HCT116 (cell line): ENCODE results near the gene RBM43. TPM values are rescaled to one million over a fixed set of nuclear protein-coding genes. Genes with fewer than 3 reads are reported as not detected.

Source experiments
- ATAC-seq: fragments of 200-7000 bp; cut with Tn5 transposase; 2 replicates; pipeline ENCODE4 v1.9.1; 2020; ENCODE audit warnings: mild to moderate bottlenecking, moderate library complexity
- BruUV-seq: library from RNA; stranded (reverse); fragments of 400-500 nt; replicated peaks from 2 replicates; lab custom pipeline; 2021; lab: Mats Ljungman, UMichigan
- CTCF ChIA-PET: fragments of 300-600 bp; sonication (Branson Sonifier 250); formaldehyde crosslinking; loops from one replicate; lab custom pipeline; 2021; ENCODE audit warnings: antibody characterized with exemption; lab: Charles Lee
- POLR2A ChIA-PET: fragments of 300-600, 350-600 bp; sonication (Branson Sonifier 250); formaldehyde crosslinking; loops from one replicate; lab custom pipeline; 2021; ENCODE audit warnings: antibody characterized with exemption; lab: Charles Lee
- RAD21 ChIA-PET, 2 experiments: fragments of 300-600 bp; sonication (Branson Sonifier 250); formaldehyde crosslinking; loops; one replicate each; lab custom pipeline; 2023; ENCODE audit warnings: low total read pairs in 2 of 2; ENCODE audit not compliant: uncharacterized antibody in 2 of 2, unreplicated experiment in 2 of 2, low non-redundant PET in 1 of 2; lab: Charles Lee
- DNase-seq: peaks from one replicate; pipeline ENCODE4 v3.0.0-alpha.2; 2010; ENCODE audit warnings: low read depth, low spot score
- H2AFZ ChIP-seq: fragments of 200-600 bp; shearing (Covaris generic), sonication (generic); 2 replicates; pipeline ENCODE4 v1.6.1; 2017; ENCODE audit warnings: low read depth, mixed run types, mixed read lengths, antibody characterized with exemption, low read length; ENCODE audit not compliant: poor library complexity, severe bottlenecking
- H3K27ac ChIP-seq: 2 replicates; pipeline ENCODE4 v1.5.1; 2012; ENCODE audit warnings: low read depth, low read length
- H3K27me3 ChIP-seq: fragments of 200-600 bp; sonication (generic); 2 replicates; pipeline ENCODE4 v1.6.1; 2016; ENCODE audit warnings: mixed run types, low read length, mixed read lengths; ENCODE audit not compliant: insufficient read depth
- H3K36me3 ChIP-seq, 2 experiments: fragments of 200-500 bp in 1 of 2; fragments of 200-600 bp in 1 of 2; sonication (Bioruptor generic) in 1 of 2; sonication (generic) in 1 of 2; 2 replicates each; pipeline versions ENCODE4 v1.5.1 to v1.6.1; 2014 to 2016; ENCODE audit warnings: low read length in 2 of 2, inconsistent platforms in 1 of 2, mixed read lengths in 1 of 2, mixed run types in 1 of 2; ENCODE audit not compliant: insufficient read depth in 2 of 2, control insufficient read depth in 1 of 2
- H3K4me1 ChIP-seq, 2 experiments: fragments of 200-600 bp in 1 of 2; sonication (generic) in 1 of 2; 2 replicates each; pipeline versions ENCODE4 v1.5.1 to v1.6.1; 2012 to 2017; ENCODE audit warnings: low read length in 2 of 2, inconsistent platforms in 1 of 2, mild to moderate bottlenecking in 1 of 2, mixed read lengths in 1 of 2, mixed run types in 1 of 2, moderate library complexity in 1 of 2; ENCODE audit not compliant: insufficient read depth in 2 of 2, control insufficient read depth in 1 of 2
- H3K4me2 ChIP-seq: fragments of 200-600 bp; sonication (generic); 2 replicates; pipeline ENCODE4 v1.6.1; 2017; ENCODE audit warnings: mixed run types, low read length, mixed read lengths
- H3K4me3 ChIP-seq, 2 experiments: fragments of 200-600 bp in 1 of 2; sonication (generic) in 1 of 2; replicated peaks in 1 of 2; 2 replicates each; pipeline ENCODE4 v1.5.1; 2011 to 2016; ENCODE audit warnings: low read length in 2 of 2, control low read depth in 1 of 2, low read depth in 1 of 2, mild to moderate bottlenecking in 1 of 2, mixed read lengths in 1 of 2, mixed run types in 1 of 2
- H3K79me2 ChIP-seq: fragments of 200-600 bp; sonication (generic); 2 replicates; pipeline ENCODE4 v1.6.1; 2017; ENCODE audit warnings: mild to moderate bottlenecking, mixed run types, low read length, moderate library complexity, mixed read lengths; ENCODE audit not compliant: insufficient read depth
- H3K9ac ChIP-seq: fragments of 200-600 bp; sonication (generic); 2 replicates; pipeline ENCODE4 v1.6.1; 2016; ENCODE audit warnings: low read length, mixed read lengths
- H3K9me2 ChIP-seq: fragments of 200-600 bp; sonication (generic), shearing (Covaris generic); 2 replicates; pipeline ENCODE4 v1.6.1; 2017; ENCODE audit warnings: mixed run types, mild to moderate bottlenecking, moderate library complexity; ENCODE audit not compliant: insufficient read depth
- H3K9me3 ChIP-seq, 2 experiments: fragments of 200-500 bp in 1 of 2; fragments of 200-600 bp in 1 of 2; sonication (Bioruptor generic) in 1 of 2; sonication (generic) in 1 of 2; 2 replicates each; pipeline ENCODE4 v1.6.1; 2014 to 2017; ENCODE audit warnings: low read length in 2 of 2, mixed read lengths in 2 of 2, inconsistent platforms in 1 of 2, low read depth in 1 of 2, mild to moderate bottlenecking in 1 of 2, mixed run types in 1 of 2, moderate library complexity in 1 of 2; ENCODE audit not compliant: control insufficient read depth in 1 of 2, insufficient read depth in 1 of 2
- H4K20me1 ChIP-seq: fragments of 200-600 bp; sonication (generic), shearing (Covaris generic); 2 replicates; pipeline ENCODE4 v1.6.1; 2017; ENCODE audit warnings: mixed run types, mild to moderate bottlenecking, moderate library complexity; ENCODE audit not compliant: insufficient read depth
- ATF3 ChIP-seq: IDR thresholded peaks from 2 replicates; pipeline ENCODE4 v1.6.1; 2012
- CBX3 ChIP-seq: IDR thresholded peaks from 2 replicates; pipeline ENCODE4 v1.6.1; 2012; ENCODE audit warnings: low read depth
- CEBPB ChIP-seq: IDR thresholded peaks from 2 replicates; pipeline ENCODE4 v1.6.1; 2012; ENCODE audit warnings: low read depth
- EGR1 ChIP-seq: IDR thresholded peaks from 2 replicates; pipeline ENCODE4 v1.6.1; 2012; ENCODE audit warnings: low read depth
- EZH2 ChIP-seq: fragments of 200-600 bp; sonication (generic); IDR thresholded peaks from 2 replicates; pipeline ENCODE4 v1.6.1; 2017; ENCODE audit warnings: antibody characterized with exemption, mixed run types
- FOSL1 ChIP-seq: IDR thresholded peaks from 2 replicates; pipeline ENCODE4 v1.6.1; 2012; ENCODE audit warnings: low read depth
- JUND ChIP-seq: IDR thresholded peaks from 2 replicates; pipeline ENCODE4 v1.6.1; 2012
- MAX ChIP-seq: IDR thresholded peaks from 2 replicates; pipeline ENCODE4 v1.6.1; 2012
- POLR2A ChIP-seq: IDR thresholded peaks from 2 replicates; pipeline ENCODE4 v1.7.0; 2011; ENCODE audit warnings: borderline replicate concordance; ENCODE audit not compliant: insufficient read depth, insufficient read length; ENCODE audit errors: extremely low read depth
- POLR2AphosphoS5 ChIP-seq: IDR thresholded peaks from 2 replicates; pipeline ENCODE4 v1.6.1; 2011; ENCODE audit warnings: mild to moderate bottlenecking, low read depth, low read length, moderate library complexity
- RAD21 ChIP-seq: IDR thresholded peaks from 2 replicates; pipeline ENCODE4 v1.6.1; 2012; ENCODE audit warnings: low read depth, mild to moderate bottlenecking
- SIN3A ChIP-seq: IDR thresholded peaks from 2 replicates; pipeline ENCODE4 v1.6.1; 2012; ENCODE audit warnings: low read depth
- SP1 ChIP-seq: IDR thresholded peaks from 2 replicates; pipeline ENCODE4 v1.6.1; 2012; ENCODE audit warnings: low read depth
- SRF ChIP-seq: IDR thresholded peaks from 2 replicates; pipeline ENCODE4 v1.6.1; 2012; ENCODE audit warnings: low read depth
- TCF7L2 ChIP-seq: IDR thresholded peaks from 2 replicates; pipeline ENCODE4 v1.7.0; 2011; ENCODE audit warnings: borderline replicate concordance, inconsistent platforms; ENCODE audit not compliant: insufficient read depth, insufficient read length; ENCODE audit errors: extremely low read depth
- YY1 ChIP-seq: IDR thresholded peaks from 2 replicates; pipeline ENCODE4 v1.6.1; 2011; ENCODE audit warnings: low read length, low read depth, moderate library complexity, mild to moderate bottlenecking; ENCODE audit not compliant: insufficient replicate concordance; ENCODE audit errors: extremely low read depth
- ZBTB33 ChIP-seq: IDR thresholded peaks from 2 replicates; pipeline ENCODE4 v1.6.1; 2011; ENCODE audit warnings: mild to moderate bottlenecking, low read length, moderate library complexity; ENCODE audit not compliant: insufficient replicate concordance; ENCODE audit errors: extremely low read depth
- ZFX ChIP-seq: fragments of 450-650 bp; IDR thresholded peaks from 2 replicates; pipeline ENCODE4 v1.6.1; 2017
- ZNF274 ChIP-seq: fragments of 200-500 bp; sonication (Bioruptor generic); IDR thresholded peaks from 2 replicates; pipeline ENCODE4 v1.6.1; 2014; ENCODE audit warnings: mild to moderate bottlenecking, low read depth, low read length, inconsistent platforms
- intact Hi-C: fragments of 100-400 bp; cut with micrococcal nuclease; formaldehyde crosslinking; loops from 2 replicates; pipeline ENCODE4 v1.10.0; 2022
- total RNA-seq: library from RNA; stranded (reverse); gene quantifications from one replicate; pipeline ENCODE4 v1.2.1, GENCODE V29; 2021; ENCODE audit not compliant: unreplicated experiment
- TF ChIP-seq, protein P1 (sequence below), 3 experiments: fragments of 200-600 bp in 1 of 3; sonication (generic) in 1 of 3; IDR thresholded peaks in 2 of 3; conservative IDR thresholded peaks in 1 of 3; 2 replicates each; pipeline ENCODE4 v1.5.1; 2012 to 2017; ENCODE audit warnings: low read depth in 2 of 3, low read length in 2 of 3, antibody characterized with exemption in 1 of 3, borderline replicate concordance in 1 of 3, control low read depth in 1 of 3, mild to moderate bottlenecking in 1 of 3, mixed read lengths in 1 of 3, mixed run types in 1 of 3, moderate library complexity in 1 of 3; ENCODE audit not compliant: insufficient read depth in 1 of 3

Gene RBM43
- total RNA-seq, 1 experiment from 2014 or later: 3.3 TPM

- TF ChIP-seq, protein P1, sequence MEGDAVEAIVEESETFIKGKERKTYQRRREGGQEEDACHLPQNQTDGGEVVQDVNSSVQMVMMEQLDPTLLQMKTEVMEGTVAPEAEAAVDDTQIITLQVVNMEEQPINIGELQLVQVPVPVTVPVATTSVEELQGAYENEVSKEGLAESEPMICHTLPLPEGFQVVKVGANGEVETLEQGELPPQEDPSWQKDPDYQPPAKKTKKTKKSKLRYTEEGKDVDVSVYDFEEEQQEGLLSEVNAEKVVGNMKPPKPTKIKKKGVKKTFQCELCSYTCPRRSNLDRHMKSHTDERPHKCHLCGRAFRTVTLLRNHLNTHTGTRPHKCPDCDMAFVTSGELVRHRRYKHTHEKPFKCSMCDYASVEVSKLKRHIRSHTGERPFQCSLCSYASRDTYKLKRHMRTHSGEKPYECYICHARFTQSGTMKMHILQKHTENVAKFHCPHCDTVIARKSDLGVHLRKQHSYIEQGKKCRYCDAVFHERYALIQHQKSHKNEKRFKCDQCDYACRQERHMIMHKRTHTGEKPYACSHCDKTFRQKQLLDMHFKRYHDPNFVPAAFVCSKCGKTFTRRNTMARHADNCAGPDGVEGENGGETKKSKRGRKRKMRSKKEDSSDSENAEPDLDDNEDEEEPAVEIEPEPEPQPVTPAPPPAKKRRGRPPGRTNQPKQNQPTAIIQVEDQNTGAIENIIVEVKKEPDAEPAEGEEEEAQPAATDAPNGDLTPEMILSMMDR (IDR thresholded peaks at IDR 0.05 in 2 of 3, conservative IDR thresholded peaks at IDR 0.05 in 1 of 3; ENCODE audit: borderline replicate concordance in 1 of 3, insufficient read depth in 1 of 3, low read depth in 2 of 3, low read length in 2 of 3): no peak
- TF ChIP-seq ATF3: no peak
- TF ChIP-seq EGR1: no peak
- no peak for TF ChIP-seq ZFX
- no peak for TF ChIP-seq SRF
Observed at GRCh38 chr2:151271824-151272223, 10.2 kb upstream of the RBM43 start (continued).

- CTCF ChIA-PET: no interaction called here
- ATAC-seq (no peak), DNase-seq (no peak)
- RAD21 ChIA-PET: no interaction called here
- no peaks in the 10 kb centered on the region for H3K9me3 ChIP-seq
- H3K27me3 ChIP-seq: no peaks in the 10 kb centered on the region
- no peaks in the 10 kb centered on the region for H4K20me1 ChIP-seq
- no peak overlapping the region for H3K27ac ChIP-seq
- no peaks in the 10 kb centered on the region for H3K79me2 ChIP-seq
- POLR2A ChIA-PET: no interaction called here
- no peak overlapping the region for H3K4me3 ChIP-seq
- no peaks in the 10 kb centered on the region for H3K4me1 ChIP-seq
- H3K4me2 ChIP-seq: no peak overlapping the region
- no peak overlapping the region for H3K9ac ChIP-seq
- H2AFZ ChIP-seq: no peak overlapping the region
- no TSS peak for BruUV-seq
- intact Hi-C loops: loop anchor here (10.0 kb wide), 1 partner anchor 135 kb away; the partner anchor contains the start of gene RIF1
- H3K9me2 ChIP-seq: no peaks in the 10 kb centered on the region
- H3K36me3 ChIP-seq: no peaks in the 10 kb centered on the region
- no peak for TF ChIP-seq CBX3
- no peak for TF ChIP-seq SIN3A
- no peak for TF ChIP-seq SP1
- no peak for TF ChIP-seq ZBTB33
- no peak for TF ChIP-seq EZH2
- TF ChIP-seq ZFX: no peak
- no peak for TF ChIP-seq CEBPB
- no peak for TF ChIP-seq ATF3
- TF ChIP-seq JUND: no peak
- TF ChIP-seq SRF: no peak
- TF ChIP-seq TCF7L2: no peak
- TF ChIP-seq POLR2AphosphoS5: no peak
- no peak for TF ChIP-seq MAX
- no peak for TF ChIP-seq YY1
- no peak for TF ChIP-seq EGR1
- no peak for TF ChIP-seq RAD21
- no peak for TF ChIP-seq ZNF274
- no peak for TF ChIP-seq FOSL1
- TF ChIP-seq POLR2A: no peak
Observed at GRCh38 chr2:151269798-151270568, 8.3 kb upstream of the RBM43 start.
